ENCODE results near the gene ERBB4. TPM values are rescaled to one million over a fixed set of nuclear protein-coding genes. Genes with fewer than 3 reads are reported as not detected.

The ERBB4 gene
- total and polyA plus RNA-seq, 7 experiments from 2014 or later: not detected

- DNase-seq: no peak
- Mint-ChIP-seq H3K4me3 (no peak overlapping the region), H3K36me3 (no peaks in the 10 kb centered on the region), H3K4me1 (peaks cover 0 to 1% (median 0%) of the 10 kb centered on the region in 7 donors), H3K9me3 (peaks cover 0 to 4% (median 0%) of the 10 kb centered on the region in 11 donors), H3K27ac (no peak overlapping the region), H3K27me3 (no peaks in the 10 kb centered on the region)
- Histone ChIP-seq H3K36me3 (ENCODE audit: control insufficient read depth in 2 of 3, insufficient read depth in 3 of 3, low read length in 3 of 3) (no peaks in the 10 kb centered on the region), H3K4me1 (ENCODE audit: control insufficient read depth in 2 of 2, insufficient read depth in 2 of 2, low read length in 2 of 2) (no peaks in the 10 kb centered on the region), H3K27me3 (ENCODE audit: control insufficient read depth in 2 of 2, insufficient read depth in 2 of 2, low read length in 2 of 2) (no peaks in the 10 kb centered on the region), H3K4me3 (ENCODE audit: low read length) (no peak overlapping the region), H3K27ac (ENCODE audit: low read depth, low read length) (no peak overlapping the region), H3K9me3 (ENCODE audit: control insufficient read depth in 2 of 3, low read length in 3 of 3) (peaks cover 0 to 3% (median 0%) of the 10 kb centered on the region in 3 experiments)
- ChIA-PET POLR2A (no interaction called here), CTCF (no interaction called here)
- no peak for ATAC-seq
- intact Hi-C loops (cut with micrococcal nuclease): no loop called here
Observed at GRCh38 chr2:212007972-212008371, 530.6 kb downstream of the ERBB4 start.

GRCh38 chr2:212005085-212005671 lies 533.4 kb downstream of the ERBB4 start:
- Mint-ChIP-seq H3K27me3 (no peaks in the 10 kb centered on the region), H3K9me3 (peaks cover 0 to 3% (median 0%) of the 10 kb centered on the region in 11 donors), H3K27ac (no peak overlapping the region), H3K4me1 (peaks cover 0 to 1% (median 0%) of the 10 kb centered on the region in 7 donors), H3K36me3 (no peaks in the 10 kb centered on the region), H3K4me3 (no peak overlapping the region)
- no peaks in the 10 kb centered on the region for H3K4me1 ChIP-seq (ENCODE audit: control insufficient read depth in 2 of 2, insufficient read depth in 2 of 2, low read length in 2 of 2)
- intact Hi-C loops (cut with micrococcal nuclease): no loop called here
- H3K9me3 ChIP-seq (ENCODE audit: control insufficient read depth in 2 of 3, low read length in 3 of 3): no peaks in the 10 kb centered on the region
- ChIA-PET POLR2A (no interaction called here), CTCF (no interaction called here)
- H3K27me3 ChIP-seq (ENCODE audit: control insufficient read depth in 2 of 2, insufficient read depth in 2 of 2, low read length in 2 of 2): no peaks in the 10 kb centered on the region
- DNase-seq (no peak), ATAC-seq (no peak)
- no peaks in the 10 kb centered on the region for H3K36me3 ChIP-seq (ENCODE audit: control insufficient read depth in 2 of 3, insufficient read depth in 3 of 3, low read length in 3 of 3)
- no peak overlapping the region for H3K27ac ChIP-seq (ENCODE audit: low read depth, low read length)
- H3K4me3 ChIP-seq (ENCODE audit: low read length): no peak overlapping the region

GRCh38 chr2:212001325-212001724 lies 537.3 kb downstream of the ERBB4 start:
- POLR2A ChIA-PET: no interaction called here
- no peaks in the 10 kb centered on the region for H3K27me3 Mint-ChIP-seq
- no peaks in the 10 kb centered on the region for H3K4me1 Mint-ChIP-seq
- H3K9me3 ChIP-seq (ENCODE audit: control insufficient read depth in 2 of 3, low read length in 3 of 3): no peaks in the 10 kb centered on the region
- CTCF ChIA-PET: no interaction called here
- H3K36me3 ChIP-seq (ENCODE audit: control insufficient read depth in 2 of 3, insufficient read depth in 3 of 3, low read length in 3 of 3): no peaks in the 10 kb centered on the region
- no peak overlapping the region for H3K27ac ChIP-seq (ENCODE audit: low read depth, low read length)
- H3K27ac Mint-ChIP-seq: no peak overlapping the region
- DNase-seq: no peak
- no peak overlapping the region for H3K4me3 Mint-ChIP-seq
- peaks cover 0 to 3% (median 0%) of the 10 kb centered on the region in 11 donors for H3K9me3 Mint-ChIP-seq
- no peaks in the 10 kb centered on the region for H3K27me3 ChIP-seq (ENCODE audit: control insufficient read depth in 2 of 2, insufficient read depth in 2 of 2, low read length in 2 of 2)
- no peak overlapping the region for H3K4me3 ChIP-seq (ENCODE audit: low read length)
- ATAC-seq: no peak
- H3K4me1 ChIP-seq (ENCODE audit: control insufficient read depth in 2 of 2, insufficient read depth in 2 of 2, low read length in 2 of 2): no peaks in the 10 kb centered on the region
- no peaks in the 10 kb centered on the region for H3K36me3 Mint-ChIP-seq
- intact Hi-C loops (cut with micrococcal nuclease): no loop called here

- no peak overlapping the region for H3K27ac ChIP-seq (ENCODE audit: low read depth, low read length)
- Mint-ChIP-seq H3K4me3 (no peak overlapping the region), H3K4me1 (no peaks in the 10 kb centered on the region), H3K27ac (no peak overlapping the region), H3K27me3 (no peaks in the 10 kb centered on the region), H3K36me3 (no peaks in the 10 kb centered on the region), H3K9me3 (peaks cover 0 to 5% (median 0%) of the 10 kb centered on the region in 11 donors)
- H3K4me1 ChIP-seq (ENCODE audit: control insufficient read depth in 2 of 2, insufficient read depth in 2 of 2, low read length in 2 of 2): no peaks in the 10 kb centered on the region
- no peaks in the 10 kb centered on the region for H3K9me3 ChIP-seq (ENCODE audit: control insufficient read depth in 2 of 3, low read length in 3 of 3)
- ChIA-PET CTCF (no interaction called here), POLR2A (no interaction called here)
- intact Hi-C loops (cut with micrococcal nuclease): no loop called here
- no peaks in the 10 kb centered on the region for H3K36me3 ChIP-seq (ENCODE audit: control insufficient read depth in 2 of 3, insufficient read depth in 3 of 3, low read length in 3 of 3)
- DNase-seq (no peak), ATAC-seq (no peak)
- H3K27me3 ChIP-seq (ENCODE audit: control insufficient read depth in 2 of 2, insufficient read depth in 2 of 2, low read length in 2 of 2): no peaks in the 10 kb centered on the region
- H3K4me3 ChIP-seq (ENCODE audit: low read length): no peak overlapping the region
Observed at GRCh38 chr2:211996857-211997256, 541.7 kb downstream of the ERBB4 start.

GRCh38 chr2:211994806-211995205 lies 543.8 kb downstream of the ERBB4 start:
- ATAC-seq (no peak), DNase-seq (no peak)
- H3K36me3 ChIP-seq (ENCODE audit: control insufficient read depth in 2 of 3, insufficient read depth in 3 of 3, low read length in 3 of 3): no peaks in the 10 kb centered on the region
- no peak overlapping the region for H3K27ac ChIP-seq (ENCODE audit: low read depth, low read length)
- no peak overlapping the region for H3K27ac Mint-ChIP-seq
- H3K9me3 Mint-ChIP-seq: peaks cover 0 to 10% (median 0%) of the 10 kb centered on the region in 11 donors
- H3K4me1 ChIP-seq (ENCODE audit: control insufficient read depth in 2 of 2, insufficient read depth in 2 of 2, low read length in 2 of 2): no peaks in the 10 kb centered on the region
- H3K27me3 ChIP-seq (ENCODE audit: control insufficient read depth in 2 of 2, insufficient read depth in 2 of 2, low read length in 2 of 2): no peaks in the 10 kb centered on the region
- POLR2A ChIA-PET: no interaction called here
- H3K4me3 Mint-ChIP-seq: no peak overlapping the region
- H3K27me3 Mint-ChIP-seq: no peaks in the 10 kb centered on the region
- H3K9me3 ChIP-seq (ENCODE audit: control insufficient read depth in 2 of 3, low read length in 3 of 3): no peaks in the 10 kb centered on the region
- H3K36me3 Mint-ChIP-seq: no peaks in the 10 kb centered on the region
- intact Hi-C loops (cut with micrococcal nuclease): no loop called here
- H3K4me3 ChIP-seq (ENCODE audit: low read length): no peak overlapping the region
- no peaks in the 10 kb centered on the region for H3K4me1 Mint-ChIP-seq
- CTCF ChIA-PET: no interaction called here

- Histone ChIP-seq H3K36me3 (ENCODE audit: control insufficient read depth in 2 of 3, insufficient read depth in 3 of 3, low read length in 3 of 3) (no peaks in the 10 kb centered on the region), H3K9me3 (ENCODE audit: control insufficient read depth in 2 of 3, low read length in 3 of 3) (no peaks in the 10 kb centered on the region), H3K27ac (ENCODE audit: low read depth, low read length) (no peak overlapping the region), H3K4me1 (ENCODE audit: control insufficient read depth in 2 of 2, insufficient read depth in 2 of 2, low read length in 2 of 2) (no peaks in the 10 kb centered on the region), H3K4me3 (ENCODE audit: low read length) (no peak overlapping the region), H3K27me3 (ENCODE audit: control insufficient read depth in 2 of 2, insufficient read depth in 2 of 2, low read length in 2 of 2) (no peaks in the 10 kb centered on the region)
- Mint-ChIP-seq H3K27ac (no peak overlapping the region), H3K36me3 (no peaks in the 10 kb centered on the region), H3K4me1 (no peaks in the 10 kb centered on the region), H3K4me3 (no peak overlapping the region), H3K27me3 (no peaks in the 10 kb centered on the region), H3K9me3 (peaks cover 0 to 14% (median 0%) of the 10 kb centered on the region in 11 donors)
- ChIA-PET POLR2A (no interaction called here), CTCF (no interaction called here)
- DNase-seq (no peak), ATAC-seq (no peak)
- intact Hi-C loops (cut with micrococcal nuclease): no loop called here
Observed at GRCh38 chr2:211990335-211990734, 548.3 kb downstream of the ERBB4 start.

GRCh38 chr2:211986313-211986712 lies 552.3 kb downstream of the ERBB4 start:
- no peaks in the 10 kb centered on the region for H3K4me1 Mint-ChIP-seq
- no peaks in the 10 kb centered on the region for H3K36me3 Mint-ChIP-seq
- Histone ChIP-seq H3K27me3 (ENCODE audit: control insufficient read depth in 2 of 2, insufficient read depth in 2 of 2, low read length in 2 of 2) (no peaks in the 10 kb centered on the region), H3K4me1 (ENCODE audit: control insufficient read depth in 2 of 2, insufficient read depth in 2 of 2, low read length in 2 of 2) (no peaks in the 10 kb centered on the region), H3K4me3 (ENCODE audit: low read length) (no peak overlapping the region), H3K36me3 (ENCODE audit: control insufficient read depth in 2 of 3, insufficient read depth in 3 of 3, low read length in 3 of 3) (no peaks in the 10 kb centered on the region), H3K27ac (ENCODE audit: low read depth, low read length) (no peak overlapping the region), H3K9me3 (ENCODE audit: control insufficient read depth in 2 of 3, low read length in 3 of 3) (no peaks in the 10 kb centered on the region)
- ATAC-seq (no peak), DNase-seq (no peak)
- H3K27ac Mint-ChIP-seq: no peak overlapping the region
- peaks cover 0 to 12% (median 0%) of the 10 kb centered on the region in 11 donors for H3K9me3 Mint-ChIP-seq
- POLR2A ChIA-PET: no interaction called here
- CTCF ChIA-PET: no interaction called here
- intact Hi-C loops (cut with micrococcal nuclease): no loop called here
- H3K27me3 Mint-ChIP-seq: no peaks in the 10 kb centered on the region
- H3K4me3 Mint-ChIP-seq: no peak overlapping the region
